Neural cell (in vitro differentiated cells): ENCODE results near the gene DCC.
A peak's percentile ranks its signal among the peaks of the same experiment; 100 is the strongest.

Source experiments
- EP300 ChIP-seq: fragments of 450-650 bp; conservative IDR thresholded peaks from 2 replicates; pipeline ENCODE4 v1.6.1; 2014; ENCODE audit warnings: antibody characterized with exemption, mild to moderate bottlenecking, moderate library complexity; ENCODE audit not compliant: poor library complexity, severe bottlenecking
- EZH2 ChIP-seq: fragments of 200-600, 300-800 bp; shearing (Covaris generic), sonication (generic); IDR thresholded peaks from 2 replicates; pipeline ENCODE4 v1.6.1; 2014; ENCODE audit warnings: antibody characterized with exemption, low read length, borderline replicate concordance, mild to moderate bottlenecking; ENCODE audit not compliant: insufficient read depth, poor library complexity, severe bottlenecking
- MXI1 ChIP-seq: fragments of 450-650 bp; conservative IDR thresholded peaks from 2 replicates; pipeline ENCODE4 v1.6.1; 2014; ENCODE audit warnings: antibody characterized with exemption, mild to moderate bottlenecking; ENCODE audit not compliant: poor library complexity, severe bottlenecking
- POLR2AphosphoS5 ChIP-seq: IDR thresholded peaks from 2 replicates; pipeline ENCODE4 v1.6.1; 2012
- RAD21 ChIP-seq: fragments of 450-650 bp; conservative IDR thresholded peaks from 2 replicates; pipeline ENCODE4 v1.6.1; 2014; ENCODE audit warnings: antibody characterized with exemption, mild to moderate bottlenecking, moderate library complexity
- SMC3 ChIP-seq: fragments of 450-650 bp; conservative IDR thresholded peaks from 2 replicates; pipeline ENCODE4 v1.6.1; 2014; ENCODE audit warnings: antibody characterized with exemption, mild to moderate bottlenecking, moderate library complexity; ENCODE audit not compliant: poor library complexity
- TAF1 ChIP-seq: IDR thresholded peaks from 2 replicates; pipeline ENCODE4 v1.6.1; 2012; ENCODE audit warnings: low read depth
- TF ChIP-seq, protein P1 (sequence below): fragments of 450-650 bp; IDR thresholded peaks from 2 replicates; pipeline ENCODE4 v1.5.1; 2014; ENCODE audit warnings: antibody characterized with exemption, mild to moderate bottlenecking, moderate library complexity; ENCODE audit not compliant: poor library complexity, severe bottlenecking
- TF ChIP-seq, protein P2 (sequence below): IDR thresholded peaks from 2 replicates; pipeline ENCODE4 v1.6.1; 2012; ENCODE audit warnings: borderline replicate concordance

DNA sequence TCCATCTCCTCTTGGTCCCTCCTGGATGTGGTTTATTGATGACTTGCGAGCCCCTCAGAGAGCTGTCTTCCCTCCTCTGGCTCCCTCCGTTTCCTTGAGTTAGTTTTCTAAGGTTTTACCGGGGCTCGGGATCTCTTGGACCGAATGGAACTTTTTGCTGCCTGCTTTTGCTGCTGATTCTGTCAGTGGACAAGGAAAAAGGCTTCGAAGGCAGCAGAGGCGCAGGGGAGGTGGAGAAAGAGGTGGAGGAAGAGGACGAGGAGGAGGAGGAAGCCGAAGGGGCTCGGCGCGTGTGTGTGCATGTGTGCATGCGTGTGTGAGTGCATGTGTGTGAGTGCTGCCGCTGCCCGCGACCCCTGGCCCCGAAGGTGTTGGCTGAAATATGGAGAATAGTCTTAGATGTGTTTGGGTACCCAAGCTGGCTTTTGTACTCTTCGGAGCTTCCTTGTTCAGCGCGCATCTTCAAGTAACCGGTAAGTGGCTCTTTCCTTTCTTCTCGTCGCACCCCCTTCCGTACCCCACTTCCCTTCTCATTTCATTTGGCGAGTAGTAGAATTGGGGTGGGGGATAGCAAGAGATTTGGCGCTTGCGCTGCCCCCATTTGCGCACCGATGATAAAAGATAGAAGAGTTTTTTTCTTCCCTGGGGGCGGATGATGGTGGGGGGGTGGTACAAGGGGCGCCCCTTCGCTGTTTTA is 557 bp downstream of the DCC start:
- TF ChIP-seq, protein P1, sequence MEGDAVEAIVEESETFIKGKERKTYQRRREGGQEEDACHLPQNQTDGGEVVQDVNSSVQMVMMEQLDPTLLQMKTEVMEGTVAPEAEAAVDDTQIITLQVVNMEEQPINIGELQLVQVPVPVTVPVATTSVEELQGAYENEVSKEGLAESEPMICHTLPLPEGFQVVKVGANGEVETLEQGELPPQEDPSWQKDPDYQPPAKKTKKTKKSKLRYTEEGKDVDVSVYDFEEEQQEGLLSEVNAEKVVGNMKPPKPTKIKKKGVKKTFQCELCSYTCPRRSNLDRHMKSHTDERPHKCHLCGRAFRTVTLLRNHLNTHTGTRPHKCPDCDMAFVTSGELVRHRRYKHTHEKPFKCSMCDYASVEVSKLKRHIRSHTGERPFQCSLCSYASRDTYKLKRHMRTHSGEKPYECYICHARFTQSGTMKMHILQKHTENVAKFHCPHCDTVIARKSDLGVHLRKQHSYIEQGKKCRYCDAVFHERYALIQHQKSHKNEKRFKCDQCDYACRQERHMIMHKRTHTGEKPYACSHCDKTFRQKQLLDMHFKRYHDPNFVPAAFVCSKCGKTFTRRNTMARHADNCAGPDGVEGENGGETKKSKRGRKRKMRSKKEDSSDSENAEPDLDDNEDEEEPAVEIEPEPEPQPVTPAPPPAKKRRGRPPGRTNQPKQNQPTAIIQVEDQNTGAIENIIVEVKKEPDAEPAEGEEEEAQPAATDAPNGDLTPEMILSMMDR, result no peak
- TF ChIP-seq POLR2AphosphoS5, result no peak
- peak; percentile 74 for TF ChIP-seq MXI1
- no peak for TF ChIP-seq EZH2
- no peak for TF ChIP-seq SMC3
- no peak for TF ChIP-seq EP300
- TF ChIP-seq RAD21, result no peak
- TF ChIP-seq TAF1, result no peak
- TF ChIP-seq, protein P2, sequence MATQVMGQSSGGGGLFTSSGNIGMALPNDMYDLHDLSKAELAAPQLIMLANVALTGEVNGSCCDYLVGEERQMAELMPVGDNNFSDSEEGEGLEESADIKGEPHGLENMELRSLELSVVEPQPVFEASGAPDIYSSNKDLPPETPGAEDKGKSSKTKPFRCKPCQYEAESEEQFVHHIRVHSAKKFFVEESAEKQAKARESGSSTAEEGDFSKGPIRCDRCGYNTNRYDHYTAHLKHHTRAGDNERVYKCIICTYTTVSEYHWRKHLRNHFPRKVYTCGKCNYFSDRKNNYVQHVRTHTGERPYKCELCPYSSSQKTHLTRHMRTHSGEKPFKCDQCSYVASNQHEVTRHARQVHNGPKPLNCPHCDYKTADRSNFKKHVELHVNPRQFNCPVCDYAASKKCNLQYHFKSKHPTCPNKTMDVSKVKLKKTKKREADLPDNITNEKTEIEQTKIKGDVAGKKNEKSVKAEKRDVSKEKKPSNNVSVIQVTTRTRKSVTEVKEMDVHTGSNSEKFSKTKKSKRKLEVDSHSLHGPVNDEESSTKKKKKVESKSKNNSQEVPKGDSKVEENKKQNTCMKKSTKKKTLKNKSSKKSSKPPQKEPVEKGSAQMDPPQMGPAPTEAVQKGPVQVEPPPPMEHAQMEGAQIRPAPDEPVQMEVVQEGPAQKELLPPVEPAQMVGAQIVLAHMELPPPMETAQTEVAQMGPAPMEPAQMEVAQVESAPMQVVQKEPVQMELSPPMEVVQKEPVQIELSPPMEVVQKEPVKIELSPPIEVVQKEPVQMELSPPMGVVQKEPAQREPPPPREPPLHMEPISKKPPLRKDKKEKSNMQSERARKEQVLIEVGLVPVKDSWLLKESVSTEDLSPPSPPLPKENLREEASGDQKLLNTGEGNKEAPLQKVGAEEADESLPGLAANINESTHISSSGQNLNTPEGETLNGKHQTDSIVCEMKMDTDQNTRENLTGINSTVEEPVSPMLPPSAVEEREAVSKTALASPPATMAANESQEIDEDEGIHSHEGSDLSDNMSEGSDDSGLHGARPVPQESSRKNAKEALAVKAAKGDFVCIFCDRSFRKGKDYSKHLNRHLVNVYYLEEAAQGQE, result peak; percentile 5
